ENCODE results near the gene VAPB. TPM values are rescaled to one million over a fixed set of nuclear protein-coding genes. Genes with fewer than 3 reads are reported as not detected.

Gene VAPB
- total RNA-seq, 1 donor from 2014 or later: 26.2 TPM

DNA sequence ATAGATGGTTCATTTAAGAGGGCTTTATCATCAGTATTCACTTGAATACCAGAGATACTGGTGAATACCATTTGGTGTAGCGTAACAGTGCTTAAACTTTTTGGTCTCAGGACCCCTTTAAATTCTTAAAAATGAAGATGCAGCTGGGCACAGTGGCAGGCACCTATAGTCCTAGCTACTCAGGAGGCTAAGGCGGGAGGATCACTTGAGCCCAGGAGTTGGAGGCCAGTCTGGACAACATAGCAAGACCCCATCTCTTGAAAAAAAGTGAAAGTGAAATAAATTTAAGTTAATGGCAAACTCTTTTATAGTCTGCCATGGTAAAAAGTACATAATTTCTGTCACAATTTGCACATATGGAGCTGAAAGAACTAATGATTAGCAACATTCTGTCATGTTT lies 39.3 kb downstream of the VAPB start:
- no peak overlapping the region for H3K27ac Mint-ChIP-seq
- ATAC-seq (ENCODE audit: low read depth): no peak
- TF ChIP-seq CTCF (IDR thresholded peaks at IDR 0.05): no peak
- H3K36me3 Mint-ChIP-seq (ENCODE audit: low read depth): peaks cover 48% of the 10 kb centered on the region
- ChIA-PET CTCF (no interaction called here), POLR2A (no interaction called here)
- intact Hi-C loops (cut with micrococcal nuclease): no loop called here
- H3K4me3 Mint-ChIP-seq: no peak overlapping the region
- no peaks in the 10 kb centered on the region for H3K9me3 Mint-ChIP-seq
- no peaks in the 10 kb centered on the region for H3K27me3 Mint-ChIP-seq
- H3K4me1 Mint-ChIP-seq: peaks cover 12% of the 10 kb centered on the region
- DNase-seq: no peak

DNA sequence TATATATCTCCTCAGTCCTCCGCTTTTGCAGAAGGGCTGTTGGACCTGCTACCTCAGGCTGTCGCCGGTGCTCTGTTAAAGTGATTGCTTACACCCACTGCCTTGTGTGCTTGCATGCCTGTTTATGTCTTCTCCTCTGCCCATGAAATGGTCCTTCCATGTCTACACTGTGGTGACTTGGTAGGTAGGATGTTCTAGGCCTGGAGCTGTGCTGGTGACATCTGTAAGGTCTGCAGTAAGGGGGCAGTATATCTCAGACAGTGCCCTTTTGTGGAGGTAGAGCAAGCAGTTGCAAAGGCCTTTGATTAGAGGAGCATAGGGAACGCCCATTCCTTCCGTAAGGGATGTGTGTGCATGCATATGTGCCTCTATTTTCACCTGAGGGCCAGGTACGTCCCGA lies 40.3 kb downstream of the VAPB start:
- ATAC-seq (ENCODE audit: low read depth): no peak
- Mint-ChIP-seq H3K27me3 (no peaks in the 10 kb centered on the region), H3K27ac (no peak overlapping the region), H3K4me3 (no peak overlapping the region), H3K36me3 (ENCODE audit: low read depth) (peaks cover 44% of the 10 kb centered on the region), H3K4me1 (peaks cover 12% of the 10 kb centered on the region), H3K9me3 (no peaks in the 10 kb centered on the region)
- TF ChIP-seq CTCF (IDR thresholded peaks at IDR 0.05): no peak
- intact Hi-C loops (cut with micrococcal nuclease): no loop called here
- POLR2A ChIA-PET: interaction anchor here (0.5 kb wide), 1 partner anchor 40 kb away, joined by 3 read pairs; no protein-coding TSS in a partner anchor
- no peak for DNase-seq
- CTCF ChIA-PET: no interaction called here

DNA sequence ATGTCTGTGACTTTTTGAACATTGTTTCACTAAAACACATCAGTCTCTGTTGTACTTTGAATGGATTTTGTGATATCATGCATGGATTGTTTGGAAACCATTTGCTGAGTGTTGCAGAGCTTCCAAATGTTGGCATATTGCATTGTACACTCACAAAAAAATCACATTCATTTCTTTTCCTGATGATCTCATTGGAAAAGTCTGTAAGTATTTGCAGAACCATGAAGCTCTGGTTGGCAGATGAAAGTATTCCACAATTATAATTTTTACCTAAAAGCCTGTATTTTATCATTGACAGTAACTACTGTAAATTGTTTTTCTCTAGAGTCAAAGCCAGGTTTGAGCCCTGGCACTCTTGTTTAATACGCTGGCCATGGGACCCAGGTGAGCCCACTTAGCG lies 42.1 kb downstream of the VAPB start:
- H3K27ac Mint-ChIP-seq: no peak overlapping the region
- ATAC-seq (ENCODE audit: low read depth): no peak
- DNase-seq: no peak
- peaks cover 17% of the 10 kb centered on the region for H3K4me1 Mint-ChIP-seq
- peaks cover 48% of the 10 kb centered on the region for H3K36me3 Mint-ChIP-seq (ENCODE audit: low read depth)
- H3K27me3 Mint-ChIP-seq: no peaks in the 10 kb centered on the region
- intact Hi-C loops (cut with micrococcal nuclease): no loop called here
- POLR2A ChIA-PET: no interaction called here
- H3K9me3 Mint-ChIP-seq: no peaks in the 10 kb centered on the region
- no peak for TF ChIP-seq CTCF (IDR thresholded peaks at IDR 0.05)
- no peak overlapping the region for H3K4me3 Mint-ChIP-seq
- CTCF ChIA-PET: no interaction called here

- H3K9me3 Mint-ChIP-seq: no peaks in the 10 kb centered on the region
- no peaks in the 10 kb centered on the region for H3K27me3 Mint-ChIP-seq
- CTCF ChIA-PET: no interaction called here
- H3K4me1 Mint-ChIP-seq: peaks cover 21% of the 10 kb centered on the region
- no peak for ATAC-seq (ENCODE audit: low read depth)
- H3K4me3 Mint-ChIP-seq: no peak overlapping the region
- intact Hi-C loops (cut with micrococcal nuclease): no loop called here
- H3K27ac Mint-ChIP-seq: no peak overlapping the region
- POLR2A ChIA-PET: no interaction called here
- H3K36me3 Mint-ChIP-seq (ENCODE audit: low read depth): peaks cover 53% of the 10 kb centered on the region
- TF ChIP-seq CTCF (IDR thresholded peaks at IDR 0.05): no peak
- DNase-seq: no peak
These were observed 43.3 kb downstream of the VAPB start for GRCh38 chr20:58432186-58432954.

DNA sequence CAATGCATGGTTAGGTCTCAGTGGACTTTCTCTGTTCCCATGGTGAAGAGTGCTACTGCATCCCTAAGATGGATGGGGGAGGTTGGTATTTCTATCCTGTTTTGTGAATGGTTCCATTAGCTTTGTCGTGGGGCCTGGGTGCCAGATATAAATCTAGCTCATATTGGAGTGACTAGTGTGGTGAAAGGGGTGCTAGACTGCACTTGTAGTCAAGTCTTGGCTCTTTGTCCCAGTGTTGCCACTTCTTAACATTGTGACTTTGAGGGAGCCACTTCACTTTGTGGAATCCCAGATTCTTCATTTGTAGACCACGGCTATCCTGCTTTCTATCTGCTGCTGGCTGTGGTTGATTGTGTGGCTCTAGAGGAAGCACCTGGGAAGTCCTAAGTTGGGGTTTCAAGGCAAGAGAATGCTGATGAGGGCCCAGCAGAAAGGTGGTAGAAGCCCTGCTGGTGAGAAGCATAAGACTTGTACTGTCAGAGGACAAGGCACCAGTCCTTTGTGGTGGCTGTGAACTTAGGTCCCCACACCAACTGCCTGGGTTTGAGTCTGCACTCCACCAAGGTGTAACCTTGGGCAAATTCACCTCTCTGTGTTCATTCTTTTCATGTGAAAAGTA lies 44.1 kb downstream of the VAPB start:
- Mint-ChIP-seq H3K4me3 (no peak overlapping the region), H3K27me3 (no peaks in the 10 kb centered on the region), H3K36me3 (ENCODE audit: low read depth) (peaks cover 59% of the 10 kb centered on the region), H3K27ac (no peak overlapping the region), H3K4me1 (peaks cover 27% of the 10 kb centered on the region), H3K9me3 (no peaks in the 10 kb centered on the region)
- DNase-seq (no peak), ATAC-seq (ENCODE audit: low read depth) (no peak)
- ChIA-PET CTCF (no interaction called here), POLR2A (no interaction called here)
- intact Hi-C loops (cut with micrococcal nuclease): no loop called here
- TF ChIP-seq CTCF (IDR thresholded peaks at IDR 0.05): no peak
